ENCODE results near the gene MAP7D1.
"Not testable (repeated sequence)": the region's sequence is repeated elsewhere in the genome, so short reads cannot be mapped to it uniquely, and the experiment has no call there.

MAP7D1 gene

GRCh38 chr1:36172017-36172747 lies 16.2 kb downstream of the MAP7D1 start:
- DNase-seq, result no peak

- DNase-seq, result no peak
These were observed 17.0 kb downstream of the MAP7D1 start for GRCh38 chr1:36172983-36173382.

GRCh38 chr1:36174713-36175112 lies 18.8 kb downstream of the MAP7D1 start:
- DNase-seq, result no peak

- DNase-seq, result no peak
These were observed 19.5 kb downstream of the MAP7D1 start for GRCh38 chr1:36175137-36176095.

- no peak for DNase-seq
These were observed 20.4 kb downstream of the MAP7D1 start for GRCh38 chr1:36176106-36176949.

- DNase-seq, result no peak
These were observed 21.9 kb downstream of the MAP7D1 start for GRCh38 chr1:36177589-36178431.

- DNase-seq, result no peak
These were observed 22.7 kb downstream of the MAP7D1 start for GRCh38 chr1:36178471-36179219.

GRCh38 chr1:36179220-36179600 lies 23.2 kb downstream of the MAP7D1 start:
- DNase-seq, result no peak

GRCh38 chr1:36182734-36183133 lies 26.8 kb downstream of the MAP7D1 start:
- no peak for DNase-seq

GRCh38 chr1:36183309-36183856 lies 27.4 kb downstream of the MAP7D1 start:
- no peak for DNase-seq

- DNase-seq, result no peak
These were observed 32.0 kb downstream of the MAP7D1 start for GRCh38 chr1:36187800-36188593.

GRCh38 chr1:36196805-36197204 lies 40.8 kb downstream of the MAP7D1 start:
- not testable (repeated sequence) for DNase-seq

- no peak for DNase-seq
These were observed 42.7 kb downstream of the MAP7D1 start for GRCh38 chr1:36198641-36199040.

- DNase-seq, result no peak
These were observed 44.2 kb downstream of the MAP7D1 start for GRCh38 chr1:36199934-36200741.

GRCh38 chr1:36203027-36203553 lies 47.1 kb downstream of the MAP7D1 start:
- DNase-seq, result no peak

- DNase-seq, result no peak
These were observed 47.8 kb downstream of the MAP7D1 start for GRCh38 chr1:36203554-36204346.

- DNase-seq, result no peak
These were observed 48.5 kb downstream of the MAP7D1 start for GRCh38 chr1:36204347-36204909.

All from cortex of kidney (tissue), 1 donor.